OCI-LY1 (cell line): ENCODE data around the gene ARFGEF3.
"Not testable (repeated sequence)": the region's sequence is repeated elsewhere in the genome, so short reads cannot be mapped to it uniquely, and the experiment has no call there.

Source experiments
- H2AFZ ChIP-seq: fragments of 200-600 bp; sonication (generic), shearing (Covaris generic); 2 replicates; pipeline ENCODE4 v1.6.0; 2014; ENCODE audit warnings: antibody characterized with exemption, mild to moderate bottlenecking, low read length
- H3F3A ChIP-seq: fragments of 200-600 bp; sonication (generic), shearing (Covaris generic); 2 replicates; pipeline ENCODE4 v1.6.0; 2014; ENCODE audit warnings: mild to moderate bottlenecking, antibody characterized with exemption, low read length, moderate library complexity; ENCODE audit not compliant: insufficient read depth
- H3K27ac ChIP-seq: fragments of 200-600 bp; sonication (generic); 2 replicates; pipeline ENCODE4 v1.5.1; 2014; ENCODE audit warnings: low read length, mixed run types, mild to moderate bottlenecking, low read depth; ENCODE audit not compliant: poor library complexity, severe bottlenecking
- H3K27me3 ChIP-seq: fragments of 200-600 bp; sonication (generic); 2 replicates; pipeline ENCODE4 v1.6.0; 2014; ENCODE audit warnings: antibody characterized with exemption, mild to moderate bottlenecking, low read length, moderate library complexity; ENCODE audit not compliant: insufficient read depth
- H3K36me3 ChIP-seq: fragments of 200-600 bp; sonication (generic); 2 replicates; pipeline ENCODE4 v1.6.1; 2014; ENCODE audit warnings: mild to moderate bottlenecking, antibody characterized with exemption, low read length, moderate library complexity, mixed read lengths; ENCODE audit not compliant: insufficient read depth
- H3K4me1 ChIP-seq: fragments of 200-600 bp; sonication (generic); 2 replicates; pipeline ENCODE4 v1.5.1; 2014; ENCODE audit warnings: mild to moderate bottlenecking, low read length, moderate library complexity; ENCODE audit not compliant: insufficient read depth, severe bottlenecking
- H3K4me2 ChIP-seq: fragments of 200-600 bp; sonication (generic), shearing (Covaris generic); 2 replicates; pipeline ENCODE4 v1.6.1; 2014; ENCODE audit warnings: low read length
- H3K4me3 ChIP-seq: fragments of 200-600 bp; sonication (generic); 2 replicates; pipeline ENCODE4 v1.5.1; 2014; ENCODE audit warnings: low read length, low read depth, mild to moderate bottlenecking, mixed read lengths; ENCODE audit not compliant: poor library complexity, severe bottlenecking
- H3K79me2 ChIP-seq: fragments of 200-600 bp; shearing (Covaris generic); 2 replicates; pipeline ENCODE4 v1.6.1; 2016; ENCODE audit warnings: mixed run types, low read length, mixed read lengths; ENCODE audit not compliant: insufficient read depth
- H3K9ac ChIP-seq: fragments of 200-600 bp; sonication (generic), shearing (Covaris generic); 2 replicates; pipeline ENCODE4 v1.6.1; 2014; ENCODE audit warnings: mild to moderate bottlenecking, low read length, mixed read lengths
- H3K9me2 ChIP-seq: fragments of 200-600 bp; sonication (generic), shearing (Covaris generic); 2 replicates; pipeline ENCODE4 v1.6.1; 2014; ENCODE audit warnings: low read depth, mild to moderate bottlenecking, low read length, mixed read lengths
- H3K9me3 ChIP-seq: fragments of 200-600 bp; shearing (Covaris generic); 2 replicates; pipeline ENCODE4 v1.6.1; 2014; ENCODE audit warnings: low read length, mixed read lengths
- H4K20me1 ChIP-seq: fragments of 200-600 bp; sonication (generic), shearing (Covaris generic); 2 replicates; pipeline ENCODE4 v1.6.0; 2016; ENCODE audit warnings: mild to moderate bottlenecking, low read length; ENCODE audit not compliant: insufficient read depth
- CTCF ChIP-seq: fragments of 200-600 bp; sonication (generic), shearing (Covaris generic); IDR thresholded peaks from 2 replicates; pipeline ENCODE4 v1.5.1; 2017; ENCODE audit warnings: mild to moderate bottlenecking, antibody characterized with exemption, low read length, moderate library complexity, mixed read lengths
- EZH2 ChIP-seq: fragments of 200-600 bp; sonication (generic), shearing (Covaris generic); IDR thresholded peaks from 2 replicates; pipeline ENCODE4 v1.8.0; 2017; ENCODE audit warnings: borderline replicate concordance, mixed run types, mild to moderate bottlenecking, antibody characterized with exemption, low read length, moderate library complexity, mixed read lengths

The ARFGEF3 gene

GRCh38 chr6:138285800-138286199 is 124.1 kb downstream of the ARFGEF3 start:
- H3K27me3 ChIP-seq: no peaks in the 10 kb centered on the region
- no peaks in the 10 kb centered on the region for H3K79me2 ChIP-seq
- no peak overlapping the region for H3K4me2 ChIP-seq
- no peaks in the 10 kb centered on the region for H3K9me3 ChIP-seq
- no peaks in the 10 kb centered on the region for H3F3A ChIP-seq
- H3K9ac ChIP-seq: no peak overlapping the region
- H3K27ac ChIP-seq: no peak overlapping the region
- H3K36me3 ChIP-seq: no peaks in the 10 kb centered on the region
- no peak overlapping the region for H2AFZ ChIP-seq
- no peaks in the 10 kb centered on the region for H4K20me1 ChIP-seq
- H3K4me3 ChIP-seq: no peak overlapping the region
- H3K9me2 ChIP-seq: no peaks in the 10 kb centered on the region
- H3K4me1 ChIP-seq: no peaks in the 10 kb centered on the region
- TF ChIP-seq EZH2 (no peak), CTCF (no peak)

GRCh38 chr6:138286698-138287097 is 125.0 kb downstream of the ARFGEF3 start:
- no peak overlapping the region for H3K9ac ChIP-seq
- no peak overlapping the region for H2AFZ ChIP-seq
- H3F3A ChIP-seq: no peaks in the 10 kb centered on the region
- H3K4me1 ChIP-seq: no peaks in the 10 kb centered on the region
- no peaks in the 10 kb centered on the region for H3K36me3 ChIP-seq
- H3K9me3 ChIP-seq: no peaks in the 10 kb centered on the region
- no peaks in the 10 kb centered on the region for H3K9me2 ChIP-seq
- no peaks in the 10 kb centered on the region for H3K27me3 ChIP-seq
- no peak overlapping the region for H3K4me2 ChIP-seq
- no peak overlapping the region for H3K27ac ChIP-seq
- TF ChIP-seq CTCF: no peak
- TF ChIP-seq EZH2: no peak
- no peak overlapping the region for H3K4me3 ChIP-seq
- H3K79me2 ChIP-seq: no peaks in the 10 kb centered on the region
- H4K20me1 ChIP-seq: no peaks in the 10 kb centered on the region

GRCh38 chr6:138287144-138287955 is 125.6 kb downstream of the ARFGEF3 start:
- no peaks in the 10 kb centered on the region for H3K36me3 ChIP-seq
- no peak overlapping the region for H3K4me2 ChIP-seq
- no peaks in the 10 kb centered on the region for H3K9me3 ChIP-seq
- no peak overlapping the region for H3K4me3 ChIP-seq
- no peak overlapping the region for H3K27ac ChIP-seq
- no peaks in the 10 kb centered on the region for H3K27me3 ChIP-seq
- TF ChIP-seq CTCF: peak; percentile 71
- no peak for TF ChIP-seq EZH2
- H3K4me1 ChIP-seq: no peaks in the 10 kb centered on the region
- no peaks in the 10 kb centered on the region for H4K20me1 ChIP-seq
- H3F3A ChIP-seq: no peaks in the 10 kb centered on the region
- no peak overlapping the region for H2AFZ ChIP-seq
- no peaks in the 10 kb centered on the region for H3K9me2 ChIP-seq
- H3K9ac ChIP-seq: no peak overlapping the region
- H3K79me2 ChIP-seq: no peaks in the 10 kb centered on the region

- not testable (repeated sequence) for H3K9me3 ChIP-seq, H3K4me3 ChIP-seq, H4K20me1 ChIP-seq, H2AFZ ChIP-seq, H3K79me2 ChIP-seq, H3K36me3 ChIP-seq, H3K4me2 ChIP-seq, H3K27me3 ChIP-seq, H3K27ac ChIP-seq, H3F3A ChIP-seq, H3K9ac ChIP-seq, H3K9me2 ChIP-seq, H3K4me1 ChIP-seq
These were observed 126.8 kb downstream of the ARFGEF3 start for GRCh38 chr6:138288428-138289085.
